ENCODE measurements around the gene FZD2. TPM values are rescaled to one million over a fixed set of nuclear protein-coding genes. Genes with fewer than 3 reads are reported as not detected.
A peak's percentile ranks its signal among the peaks of the same experiment; 100 is the strongest.

Gene FZD2
- total and polyA plus RNA-seq, 2 of the 4 experiments (the other 2 are of a cell fraction) = 21.3 to 130 TPM

DNA sequence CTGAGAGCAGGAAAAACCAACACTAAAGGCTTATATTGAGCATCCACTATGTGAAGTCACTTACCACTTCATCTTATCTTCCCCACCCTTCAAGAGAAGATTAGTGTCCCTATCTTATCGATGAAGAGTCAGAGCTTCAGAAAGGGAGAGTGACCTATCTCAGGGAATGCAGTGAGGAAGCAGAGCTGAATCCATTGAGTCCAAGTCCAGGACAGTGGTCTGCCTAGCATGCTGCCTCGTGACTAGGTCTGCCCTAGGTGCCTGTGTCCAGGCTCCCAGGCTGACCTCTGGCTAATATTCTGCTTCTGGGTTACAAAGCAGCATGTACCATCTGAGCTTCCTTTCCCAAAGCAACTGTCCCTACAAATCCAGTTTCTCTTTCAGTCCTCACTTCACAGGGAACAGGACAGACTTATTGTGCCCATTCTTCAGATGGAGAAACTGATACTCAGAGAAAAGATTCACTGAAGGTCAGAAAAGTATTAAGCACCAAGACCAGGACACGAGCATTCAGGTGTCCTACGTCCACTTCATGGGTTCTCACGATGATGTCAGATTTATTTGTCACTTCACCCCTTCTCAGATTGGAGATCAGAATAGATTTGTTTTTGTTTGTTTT, 13.3 kb upstream of the FZD2 start:
- Histone ChIP-seq H3K56ac (ENCODE audit: extremely low read depth, insufficient read depth, low read length) (peak overlapping the region; percentile 97), H3K27me3 (ENCODE audit: control insufficient read depth, insufficient read depth, low read length) (no peaks in the 10 kb centered on the region), H3K9me1 (ENCODE audit: insufficient read depth, low read length) (peaks cover 46% of the 10 kb centered on the region), H4K5ac (ENCODE audit: low read depth, low read length) (peak overlapping the region; percentile 87), H3K27ac (ENCODE audit: insufficient read depth, low read length) (peak overlapping the region; percentile 99), H2AK5ac (ENCODE audit: low read depth, low read length) (peak overlapping the region; percentile 96), H3K4me3 (ENCODE audit: insufficient read depth, low read depth, low read length) (no peak overlapping the region), H3K18ac (ENCODE audit: low read depth, low read length) (peak overlapping the region; percentile 98), H4K91ac (ENCODE audit: insufficient read depth, low read depth, low read length) (peak overlapping the region; percentile 98), H3K36me3 (ENCODE audit: control insufficient read depth, insufficient read depth, low read length) (no peaks in the 10 kb centered on the region), H4K8ac (ENCODE audit: low read depth in 2 of 2, low read length in 2 of 2) (peak overlapping the region; percentile 73 to 94), H2BK120ac (ENCODE audit: low read depth, low read length) (peak overlapping the region; percentile 99), H2BK20ac (ENCODE audit: low read depth, low read length) (peak overlapping the region; percentile 100), H3K14ac (replicated peaks; ENCODE audit: low read depth, low read length) (peak overlapping the region; percentile 97), H3K23ac (ENCODE audit: low read depth, low read length) (peak overlapping the region; percentile 100), H3K79me1 (ENCODE audit: low read depth in 1 of 2, low read length in 2 of 2) (peaks cover 10 to 60% of the 10 kb centered on the region in 2 experiments), H2BK15ac (ENCODE audit: low read depth, low read length) (peak overlapping the region; percentile 98), H2BK5ac (ENCODE audit: low read depth, low read length, poor library complexity, severe bottlenecking) (peak overlapping the region; percentile 98), H3K4me1 (ENCODE audit: control insufficient read depth, insufficient read depth, low read length) (peaks cover 58% of the 10 kb centered on the region), H3K4ac (ENCODE audit: low read depth, low read length) (peak overlapping the region; percentile 99), H3K9me3 (ENCODE audit: control insufficient read depth, insufficient read depth, low read length) (no peaks in the 10 kb centered on the region), H2AFZ (replicated peaks; ENCODE audit: low read length, poor library complexity) (peak overlapping the region; percentile 1), H3K4me2 (ENCODE audit: low read depth, low read length) (peak overlapping the region; percentile 70), H2AK9ac (replicated peaks; ENCODE audit: low read depth, low read length, poor library complexity) (peak overlapping the region; percentile 93), H4K20me1 (ENCODE audit: insufficient read depth, low read length) (no peaks in the 10 kb centered on the region), H3K9ac (ENCODE audit: low read depth, low read length) (peak overlapping the region; percentile 62)
- in situ Hi-C loops (cut with MboI; ENCODE audit: low sequenced_read_pairs) (no loop called here), dilution Hi-C loops (cut with HindIII; ENCODE audit: low sequenced_read_pairs, unreplicated experiment) (no loop called here), intact Hi-C loops (cut with micrococcal nuclease) (loop anchor here (1.0 kb wide), 1 partner anchor 13 kb away; the partner anchor contains the start of gene FZD2)
- TF ChIP-seq FOS (IDR thresholded peaks at IDR 0.05; ENCODE audit: low read depth, low read length) (no peak), MAZ (IDR thresholded peaks at IDR 0.05; ENCODE audit: borderline replicate concordance, low read depth, low read length) (no peak), RFX5 (IDR thresholded peaks at IDR 0.05; ENCODE audit: low read depth, low read length) (no peak), RCOR1 (IDR thresholded peaks at IDR 0.05; ENCODE audit: insufficient replicate concordance, low read length) (peak; percentile 92), MAFK (IDR thresholded peaks at IDR 0.05; ENCODE audit: low read depth, low read length) (no peak), MXI1 (IDR thresholded peaks at IDR 0.05; ENCODE audit: borderline replicate concordance, low read depth, low read length) (no peak), POLR2A (IDR thresholded peaks at IDR 0.05; ENCODE audit: low read depth, low read length) (no peak)
- TF ChIP-seq, protein P1, sequence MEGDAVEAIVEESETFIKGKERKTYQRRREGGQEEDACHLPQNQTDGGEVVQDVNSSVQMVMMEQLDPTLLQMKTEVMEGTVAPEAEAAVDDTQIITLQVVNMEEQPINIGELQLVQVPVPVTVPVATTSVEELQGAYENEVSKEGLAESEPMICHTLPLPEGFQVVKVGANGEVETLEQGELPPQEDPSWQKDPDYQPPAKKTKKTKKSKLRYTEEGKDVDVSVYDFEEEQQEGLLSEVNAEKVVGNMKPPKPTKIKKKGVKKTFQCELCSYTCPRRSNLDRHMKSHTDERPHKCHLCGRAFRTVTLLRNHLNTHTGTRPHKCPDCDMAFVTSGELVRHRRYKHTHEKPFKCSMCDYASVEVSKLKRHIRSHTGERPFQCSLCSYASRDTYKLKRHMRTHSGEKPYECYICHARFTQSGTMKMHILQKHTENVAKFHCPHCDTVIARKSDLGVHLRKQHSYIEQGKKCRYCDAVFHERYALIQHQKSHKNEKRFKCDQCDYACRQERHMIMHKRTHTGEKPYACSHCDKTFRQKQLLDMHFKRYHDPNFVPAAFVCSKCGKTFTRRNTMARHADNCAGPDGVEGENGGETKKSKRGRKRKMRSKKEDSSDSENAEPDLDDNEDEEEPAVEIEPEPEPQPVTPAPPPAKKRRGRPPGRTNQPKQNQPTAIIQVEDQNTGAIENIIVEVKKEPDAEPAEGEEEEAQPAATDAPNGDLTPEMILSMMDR (conservative IDR thresholded peaks at IDR 0.05; ENCODE audit: low read depth, low read length) = no peak; the same call in 1 of the 2 replicates
- POLR2A ChIA-PET (ENCODE audit: unreplicated experiment) = interaction anchor here (1.1 to 3.5 kb wide), 3 partner anchors 10 to 18 kb away, joined by 5 to 22 read pairs (median 6); partner anchors contain the start of gene FZD2
- ATAC-seq (ENCODE audit: low read depth) (peak; percentile 1), DNase-seq (no peak)
- CTCF ChIA-PET = interaction anchor here (0.6 to 1.8 kb wide), 4 partner anchors 10 to 55 kb away, joined by 3 to 9 read pairs (median 4); no protein-coding TSS in a partner anchor
- BruUV-seq (replicated peaks) = no TSS peak
- 46% methylated on average over 5 of the region's 5 CpGs; no CpG with 5 or more reads in 1 of the 2 experiments for WGBS, 2 experiments (ENCODE audit: extremely low coverage in 2 of 2, insufficient read length in 1 of 2)
